Heart right ventricle (tissue), 16 donors: ENCODE results near the gene AKT3. TPM values are rescaled to one million over a fixed set of nuclear protein-coding genes. Genes with fewer than 3 reads are reported as not detected.

ENCODE experiments used
- ATAC-seq, 8 donors: fragments of 200-7000 bp; cut with Tn5 transposase; one replicate each; pipeline ENCODE4 v1.9.1; 2020; ENCODE audit warnings: mild to moderate bottlenecking in 8 of 8, moderate library complexity in 8 of 8, moderate number of reproducible peaks in 1 of 8
- DNase-seq, 2 donors: peaks; one replicate each; pipeline ENCODE4 v3.0.0-alpha.2; 2020
- H3K27ac ChIP-seq, 10 donors: fragments of 200-600 bp; sonication (generic) in 2 of 10; one replicate each; pipeline versions ENCODE4 v1.5.0 to v1.8.0; 2020 to 2022; ENCODE audit warnings: mild to moderate bottlenecking in 3 of 10
- H3K27me3 ChIP-seq, 7 donors: fragments of 200-600 bp; one replicate each; pipeline ENCODE4 v1.8.0; 2021 to 2022; ENCODE audit warnings: mild to moderate bottlenecking in 2 of 7
- H3K36me3 ChIP-seq, 9 donors: fragments of 200-600 bp; sonication (generic) in 1 of 9; one replicate each; pipeline versions ENCODE4 v1.5.0 to v1.8.0; 2020 to 2022; ENCODE audit warnings: mild to moderate bottlenecking in 2 of 9
- H3K4me1 ChIP-seq, 9 donors: fragments of 200-600 bp; sonication (generic) in 1 of 9; one replicate each; pipeline versions ENCODE4 v1.5.0 to v1.8.0; 2020 to 2022; ENCODE audit warnings: mild to moderate bottlenecking in 4 of 9
- H3K4me3 ChIP-seq, 10 donors: fragments of 200-600 bp; sonication (generic) in 2 of 10; one replicate each; pipeline versions ENCODE4 v1.5.0 to v1.8.0; 2020 to 2022; ENCODE audit warnings: mild to moderate bottlenecking in 7 of 10, moderate library complexity in 2 of 10
- H3K9me3 ChIP-seq, 11 donors: fragments of 200-600 bp in 10 of 11; sonication (generic) in 2 of 11; one replicate each; pipeline versions ENCODE4 v1.5.0 to v1.8.0; 2013 to 2022; ENCODE audit warnings: mild to moderate bottlenecking in 2 of 11, control low read depth in 1 of 11, moderate library complexity in 1 of 11
- WGBS, 2 donors: extraction: QIAGEN DNeasy Blood & Tissue Kit; methylation state at CpG; one replicate each; pipeline ENCODE4 v1.1.7; 2013; ENCODE audit warnings: inconsistent platforms in 1 of 2; 5-methylcytosine and 5-hydroxymethylcytosine counted together
- intact Hi-C, 10 donors: fragments of 100-400 bp; cut with DNase I; formaldehyde crosslinking; loops; one replicate each; pipeline versions ENCODE4 v1.11.1 to v1.14.2; 2022
- polyA plus RNA-seq, 2 donors: library from polyadenylated mRNA; stranded (reverse); fragments of 200-250 nt; gene quantifications; one replicate each; pipeline ENCODE4 v1.2.3, GENCODE V29; 2013
- total RNA-seq, 10 donors: library from RNA; stranded (reverse); fragmentation: NEBNext Ultra II Directional in 3 of 10; extraction: Animal tissue kit (Norgen Biotek cat#: 25700) in 3 of 10; gene quantifications; one replicate each; pipeline versions ENCODE4 v1.2.1 to v1.2.4, GENCODE V29; 2021 to 2023
- TF ChIP-seq, protein P1 (sequence below), 9 donors: fragments of 200-600 bp; sonication (generic) in 2 of 9; IDR thresholded peaks; one replicate each; pipeline versions ENCODE4 v1.5.0 to v1.8.0; 2021 to 2022; ENCODE audit warnings: antibody characterized with exemption in 9 of 9, mild to moderate bottlenecking in 5 of 9, moderate library complexity in 1 of 9
- donor health status: Arrhythmogenic right ventricular cardiomyopathy.
- donor health status: ischemic (EF 13 %, LVEDD 7.1; RV severe dilation, severe dysfunction).
- donor health status: healthy with polysubstance abuse.
- donor health status: DM: no; HTN: yes; CAD: no.
- donor health status: DM: no; HTN: no; CAD: no.
- donor health status: ischemic (EF 25% LVEDD 6.9; RV normal size, moderate dysfunction).
- donor health status: ischemic (EF 25% LVEDD 5.7; RV mildly dilated, moderate dysfunction).
- donor health status: healthy.
- donor health status: DM: yes; HTN: yes; CAD: no.
- donor health status: Ischemic cardiomyopathy.
- donor health status: ischemic (EF 35%, LVEDD 5.7; RV mildly dilated, moderate dysfunction).
- donor health status: nonischemic (EF 11% LVEDD 7.7; RV severe dilation, severe dysfunction).
- donor health status: DM: yes; HTN: yes; CAD: no.
- donor health status: PGD.
- donor health status: ischemic (EF 29% LVEDD 5.4; RV normal size, mild dysfunction).
- donor health status: nonischemic (EF 23%, LVEDD 6.1; RV moderate dilation, normal function).

AKT3 gene
- total and polyA plus RNA-seq, 12 donors, result 6.5 to 27.6 (median 17.7) TPM

GRCh38 chr1:243845888-243846287, 4.2 kb downstream of the AKT3 start:
- Histone ChIP-seq H3K27me3 (peaks cover 0 to 24% (median 5%) of the 10 kb centered on the region in 7 donors), H3K9me3 (no peaks in the 10 kb centered on the region), H3K4me3 (no peak overlapping the region), H3K36me3 (no peaks in the 10 kb centered on the region), H3K27ac (no peak overlapping the region), H3K4me1 (peaks cover 0 to 33% (median 27%) of the 10 kb centered on the region in 9 donors)
- WGBS, 2 donors, result 96 to 97% methylated on average over 2 of the region's 2 CpGs
- ATAC-seq (no peak), DNase-seq (no peak)
- intact Hi-C loops, result loop anchor here in 2 of 10 donors (5.0 to 10.0 kb wide), 4 partner anchors 51 to 426 kb away; no protein-coding TSS in a partner anchor
- TF ChIP-seq, protein P1, sequence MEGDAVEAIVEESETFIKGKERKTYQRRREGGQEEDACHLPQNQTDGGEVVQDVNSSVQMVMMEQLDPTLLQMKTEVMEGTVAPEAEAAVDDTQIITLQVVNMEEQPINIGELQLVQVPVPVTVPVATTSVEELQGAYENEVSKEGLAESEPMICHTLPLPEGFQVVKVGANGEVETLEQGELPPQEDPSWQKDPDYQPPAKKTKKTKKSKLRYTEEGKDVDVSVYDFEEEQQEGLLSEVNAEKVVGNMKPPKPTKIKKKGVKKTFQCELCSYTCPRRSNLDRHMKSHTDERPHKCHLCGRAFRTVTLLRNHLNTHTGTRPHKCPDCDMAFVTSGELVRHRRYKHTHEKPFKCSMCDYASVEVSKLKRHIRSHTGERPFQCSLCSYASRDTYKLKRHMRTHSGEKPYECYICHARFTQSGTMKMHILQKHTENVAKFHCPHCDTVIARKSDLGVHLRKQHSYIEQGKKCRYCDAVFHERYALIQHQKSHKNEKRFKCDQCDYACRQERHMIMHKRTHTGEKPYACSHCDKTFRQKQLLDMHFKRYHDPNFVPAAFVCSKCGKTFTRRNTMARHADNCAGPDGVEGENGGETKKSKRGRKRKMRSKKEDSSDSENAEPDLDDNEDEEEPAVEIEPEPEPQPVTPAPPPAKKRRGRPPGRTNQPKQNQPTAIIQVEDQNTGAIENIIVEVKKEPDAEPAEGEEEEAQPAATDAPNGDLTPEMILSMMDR (IDR thresholded peaks at IDR 0.05), result no peak

- H3K4me1 ChIP-seq, result peaks cover 0 to 31% (median 26%) of the 10 kb centered on the region in 9 donors
- no peaks in the 10 kb centered on the region for H3K36me3 ChIP-seq
- intact Hi-C loops, result loop anchor here in 2 of 10 donors (10.0 kb wide), 2 partner anchors 49 to 129 kb away; no protein-coding TSS in a partner anchor
- peaks cover 0 to 11% (median 0%) of the 10 kb centered on the region in 7 donors for H3K27me3 ChIP-seq
- TF ChIP-seq, protein P1 (IDR thresholded peaks at IDR 0.05), result no peak
- no peaks in the 10 kb centered on the region for H3K9me3 ChIP-seq
- no peak overlapping the region for H3K4me3 ChIP-seq
- ATAC-seq (no peak), DNase-seq (no peak)
- 89 to 93% methylated on average over 1 of the region's 1 CpG for WGBS, 2 donors
- peak overlapping the region in 1 of 10 donors; percentile 46 for H3K27ac ChIP-seq
These were observed 5.9 kb downstream of the AKT3 start for GRCh38 chr1:243844186-243844585.

DNA sequence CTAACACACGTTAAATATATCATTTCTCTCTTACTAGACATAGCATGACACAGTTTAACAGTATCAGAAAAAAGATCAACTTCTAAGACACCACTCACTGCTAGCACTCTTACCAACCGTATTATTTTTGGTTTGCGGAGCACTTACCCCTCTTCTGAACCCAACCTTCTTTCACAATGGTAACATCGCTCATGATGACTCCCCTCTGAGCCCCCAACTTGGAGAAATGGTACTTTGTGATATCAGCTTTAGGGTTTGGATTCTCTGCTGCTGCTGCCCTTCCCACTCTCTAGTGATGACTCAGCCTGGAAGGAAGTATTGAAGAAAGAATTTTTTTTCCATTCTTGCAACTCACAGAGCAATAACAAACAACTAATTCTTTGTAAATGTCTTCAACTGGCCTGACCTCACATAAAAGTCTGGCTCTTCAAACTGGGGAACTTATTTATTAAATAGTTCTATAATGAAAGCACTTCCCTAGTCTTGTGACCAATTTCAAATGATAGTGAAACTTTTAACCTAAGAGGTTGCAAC, 7.0 kb downstream of the AKT3 start:
- Histone ChIP-seq H3K9me3 (peaks cover 0 to under 1% (median 0%) of the 10 kb centered on the region in 11 donors), H3K4me1 (peaks cover 0 to 21% (median 15%) of the 10 kb centered on the region in 9 donors), H3K36me3 (no peaks in the 10 kb centered on the region), H3K27ac (peak overlapping the region in 7 of 10 donors; percentile 22 to 65 (median 45)), H3K27me3 (no peaks in the 10 kb centered on the region), H3K4me3 (no peak overlapping the region)
- whole genome bisulfite sequencing, 2 donors, result 63 to 75% methylated on average over 4 of the region's 4 CpGs
- intact Hi-C loops, result loop anchor here in 2 of 10 donors (10.0 kb wide), 2 partner anchors 48 to 128 kb away; no protein-coding TSS in a partner anchor
- ATAC-seq (peak in 7 of 8 donors; percentile 61 to 83 (median 77)), DNase-seq (no peak)
- TF ChIP-seq, protein P1 (IDR thresholded peaks at IDR 0.05), result no peak

- Histone ChIP-seq H3K4me3 (no peak overlapping the region), H3K36me3 (peaks cover 0 to 4% (median 0%) of the 10 kb centered on the region in 9 donors), H3K27me3 (no peaks in the 10 kb centered on the region), H3K4me1 (peaks cover 0 to 21% (median 12%) of the 10 kb centered on the region in 9 donors), H3K9me3 (peaks cover 0 to 9% (median 0%) of the 10 kb centered on the region in 11 donors), H3K27ac (peak overlapping the region in 1 of 10 donors; percentile 43)
- 80 to 86% methylated on average over 5 of the region's 5 CpGs for WGBS, 2 donors
- intact Hi-C loops, result loop anchor here in 2 of 10 donors (10.0 kb wide), 2 partner anchors 47 to 127 kb away; no protein-coding TSS in a partner anchor
- TF ChIP-seq, protein P1 (IDR thresholded peaks at IDR 0.05), result no peak
- DNase-seq, result no peak
- ATAC-seq, result no peak
These were observed 7.9 kb downstream of the AKT3 start for GRCh38 chr1:243842161-243842560.
